GM13977 (cell line): Measurements from ENCODE around the gene CSRP1.

Source experiments
- DNase-seq: peaks from one replicate; pipeline ENCODE4 v3.0.0; 2012; ENCODE audit warnings: low spot score
- in situ Hi-C: fragments of 300-500 bp; cut with MboI; formaldehyde crosslinking; loops from one replicate; pipeline ENCODE4 v1.12.0; 2022; ENCODE audit warnings: low sequenced_read_pairs, low pct_unique_long_range_greater_than_20kb, mixed read lengths, inconsistent platforms; ENCODE audit not compliant: unreplicated experiment
- TF ChIP-seq, protein P1 (sequence below): IDR thresholded peaks from 2 replicates; pipeline ENCODE4 v1.5.1; 2012; ENCODE audit warnings: mild to moderate bottlenecking, control low read depth; ENCODE audit not compliant: insufficient read depth; ENCODE audit errors: extremely low read depth, missing control alignments

CSRP1 gene

GRCh38 chr1:201436393-201436792 is 70.5 kb downstream of the CSRP1 start:
- TF ChIP-seq, protein P1, sequence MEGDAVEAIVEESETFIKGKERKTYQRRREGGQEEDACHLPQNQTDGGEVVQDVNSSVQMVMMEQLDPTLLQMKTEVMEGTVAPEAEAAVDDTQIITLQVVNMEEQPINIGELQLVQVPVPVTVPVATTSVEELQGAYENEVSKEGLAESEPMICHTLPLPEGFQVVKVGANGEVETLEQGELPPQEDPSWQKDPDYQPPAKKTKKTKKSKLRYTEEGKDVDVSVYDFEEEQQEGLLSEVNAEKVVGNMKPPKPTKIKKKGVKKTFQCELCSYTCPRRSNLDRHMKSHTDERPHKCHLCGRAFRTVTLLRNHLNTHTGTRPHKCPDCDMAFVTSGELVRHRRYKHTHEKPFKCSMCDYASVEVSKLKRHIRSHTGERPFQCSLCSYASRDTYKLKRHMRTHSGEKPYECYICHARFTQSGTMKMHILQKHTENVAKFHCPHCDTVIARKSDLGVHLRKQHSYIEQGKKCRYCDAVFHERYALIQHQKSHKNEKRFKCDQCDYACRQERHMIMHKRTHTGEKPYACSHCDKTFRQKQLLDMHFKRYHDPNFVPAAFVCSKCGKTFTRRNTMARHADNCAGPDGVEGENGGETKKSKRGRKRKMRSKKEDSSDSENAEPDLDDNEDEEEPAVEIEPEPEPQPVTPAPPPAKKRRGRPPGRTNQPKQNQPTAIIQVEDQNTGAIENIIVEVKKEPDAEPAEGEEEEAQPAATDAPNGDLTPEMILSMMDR: no peak
- in situ Hi-C loops: no loop called here
- DNase-seq: no peak

- TF ChIP-seq, protein P1: no peak
- DNase-seq: no peak
- in situ Hi-C loops: no loop called here
Observed at GRCh38 chr1:201434266-201434665, 72.7 kb downstream of the CSRP1 start.

DNA sequence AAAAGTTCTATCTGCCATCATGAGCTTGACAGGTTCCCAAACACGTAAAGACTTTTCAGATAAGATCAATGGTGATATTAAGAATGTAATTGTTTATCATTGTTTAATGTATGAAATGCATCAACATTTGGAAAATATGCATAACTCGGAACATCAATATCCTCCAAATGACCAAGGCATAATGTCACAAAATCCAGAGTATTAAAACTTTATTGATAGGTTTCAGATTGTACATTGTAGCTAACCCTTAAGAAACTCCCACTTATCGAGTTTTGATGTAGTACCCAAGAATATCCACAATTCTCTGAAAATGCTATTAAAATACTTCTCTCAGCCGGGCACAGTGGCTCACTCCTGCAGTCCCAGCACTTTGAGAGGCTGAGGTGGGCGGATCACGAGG is 73.3 kb downstream of the CSRP1 start:
- in situ Hi-C loops: no loop called here
- TF ChIP-seq, protein P1: no peak
- no peak for DNase-seq
